Occipital lobe (tissue), 3 donors: ENCODE measurements around the gene IL31. TPM values are rescaled to one million over a fixed set of nuclear protein-coding genes. Genes with fewer than 3 reads are reported as not detected.

Experiments used
- DNase-seq: peaks from one replicate; lab custom pipeline; 2025; lab: John Stamatoyannopoulos, UW
- small RNA-seq: library from RNA; depleted of rRNA; stranded (forward); fragments of <200 nt; gene quantifications from one replicate; pipeline ENCODE3, GENCODE V24; 2014
- total RNA-seq: library from RNA; depleted of rRNA; stranded (reverse); fragments of >200 nt; gene quantifications from one replicate; pipeline ENCODE4 v1.2.3, GENCODE V29; 2014

Gene IL31
- total RNA-seq, 1 donor from 2014 or later, result not detected

DNA sequence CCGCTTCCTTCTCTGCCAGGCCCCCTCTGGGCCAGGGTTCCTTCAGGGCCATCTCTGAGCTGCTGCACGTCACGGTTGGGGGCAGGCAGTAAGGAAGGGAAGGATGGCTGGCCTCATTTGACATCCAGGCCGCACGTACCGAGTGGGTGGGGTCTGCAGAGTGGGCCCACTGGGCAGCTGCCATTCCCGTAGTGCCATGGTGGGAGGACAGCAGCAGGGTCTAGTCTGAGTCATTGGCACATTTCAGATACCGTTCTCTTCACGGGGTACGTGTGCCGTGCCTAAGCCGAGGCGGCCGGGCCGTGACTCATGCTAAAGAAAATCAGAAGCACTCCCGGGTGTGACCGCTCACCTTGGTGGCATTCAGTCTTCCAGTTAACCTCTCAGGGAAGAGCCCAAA lies 43.9 kb downstream of the IL31 start:
- no peak for DNase-seq

- DNase-seq, result no peak
These were observed 44.9 kb downstream of the IL31 start for GRCh38 chr12:122129131-122129530.

GRCh38 chr12:122128481-122128880 lies 45.5 kb downstream of the IL31 start:
- no peak for DNase-seq

GRCh38 chr12:122127839-122128238 lies 46.2 kb downstream of the IL31 start:
- no peak for DNase-seq

DNA sequence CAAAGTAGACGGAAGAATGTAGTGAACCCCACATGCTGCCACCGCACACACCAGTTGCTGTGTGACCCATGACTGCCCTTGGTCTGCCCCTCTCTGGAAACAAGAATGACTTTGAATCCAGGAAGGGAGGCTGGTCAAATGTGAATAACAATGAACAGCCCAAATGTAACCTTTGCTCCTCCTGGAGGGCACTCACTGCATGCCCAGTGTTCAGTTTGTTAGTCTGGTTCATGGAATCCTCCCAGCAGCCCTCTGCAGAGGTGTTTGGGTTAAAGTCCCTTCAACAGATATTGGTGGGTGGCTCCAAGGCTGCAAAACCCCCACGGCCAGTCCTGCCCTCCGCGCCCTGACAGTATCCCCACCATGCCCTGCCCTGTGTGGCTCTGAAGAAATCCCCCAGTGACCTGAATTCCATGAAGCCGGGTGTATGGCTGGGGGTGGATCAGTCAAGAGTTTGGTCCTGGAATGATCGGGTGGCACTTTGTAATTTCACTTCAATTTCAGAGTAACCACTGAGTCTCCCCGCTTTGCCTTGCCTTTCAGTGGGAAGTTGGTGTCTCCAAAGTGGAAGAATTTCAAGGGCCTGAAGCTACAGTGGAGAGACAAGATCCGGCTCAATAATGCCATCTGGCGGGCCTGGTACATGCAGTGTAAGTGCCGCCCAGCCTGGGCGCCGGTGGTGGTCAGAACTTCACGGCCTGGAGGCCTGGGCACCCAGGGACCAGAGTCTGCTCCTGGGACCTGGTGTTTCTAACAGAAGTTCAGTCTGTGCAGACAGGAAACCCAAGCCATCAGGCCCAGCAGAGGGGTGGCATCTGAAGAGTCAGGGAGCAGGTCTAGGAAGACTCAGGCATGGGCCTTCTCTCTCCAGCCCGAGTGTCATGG lies 47.1 kb downstream of the IL31 start:
- peak; percentile 6 for DNase-seq

GRCh38 chr12:122126342-122126635 lies 47.7 kb downstream of the IL31 start:
- no peak for DNase-seq

- no peak for DNase-seq
These were observed 48.3 kb downstream of the IL31 start for GRCh38 chr12:122125452-122126341.

DNA sequence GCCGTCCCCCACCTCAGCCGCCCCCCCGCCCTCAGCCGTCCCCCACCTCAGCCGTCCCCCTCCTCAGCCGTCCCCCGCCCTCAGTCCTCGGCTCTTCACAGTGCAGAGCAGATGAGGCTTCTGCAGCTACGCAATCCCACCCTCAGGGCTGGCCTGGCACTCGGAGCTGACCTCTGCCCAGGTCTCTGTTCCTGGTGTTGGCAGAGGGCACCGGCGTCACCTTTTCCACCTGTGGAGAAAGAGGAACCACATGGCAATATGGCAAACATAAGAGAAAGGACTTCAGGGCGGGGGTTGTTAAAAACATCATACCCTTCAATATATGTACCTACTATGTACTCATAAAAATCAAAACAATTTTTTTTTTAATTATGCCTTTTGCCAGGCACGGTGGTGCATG lies 49.7 kb downstream of the IL31 start:
- DNase-seq, result no peak

DNA sequence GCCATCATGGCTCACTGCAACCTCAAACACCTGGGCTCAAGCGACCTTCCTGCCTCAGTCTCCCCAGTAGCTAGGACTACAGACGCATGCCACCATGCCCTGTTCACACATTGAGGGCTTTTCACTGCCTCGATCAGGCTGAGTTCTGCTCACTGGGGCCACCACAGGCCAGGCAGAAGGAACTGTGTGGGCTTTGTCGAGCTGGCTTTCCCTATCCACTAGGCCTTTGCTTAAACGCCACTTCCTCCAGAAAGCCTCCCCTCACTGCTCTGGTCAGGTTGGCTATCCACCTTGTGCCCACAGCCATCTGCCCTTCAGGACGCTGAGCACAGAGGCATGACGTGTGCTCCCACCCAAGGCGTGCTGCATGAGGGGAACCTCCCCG lies 50.3 kb downstream of the IL31 start:
- DNase-seq, result no peak

- DNase-seq, result peak; percentile 9
These were observed 50.8 kb downstream of the IL31 start for GRCh38 chr12:122123051-122123760.

Small RNAs within 50 kb of the gene (small RNA-seq; reads per million reads assigned to genes)
- gene DIABLO, result 0.46 reads per million, percentile 45 among the genes with 10 or more reads in this experiment

Other genes with a start within 250 kb of the IL31 start
- gene BCL7A, start 152.3 kb downstream of the IL31 start, total RNA-seq, result 103 TPM
- gene MLXIP, start 95.5 kb downstream of the IL31 start, total RNA-seq, result 7.6 TPM
- 1.2 TPM for gene LRRC43, start 8.9 kb upstream of the IL31 start, total RNA-seq
- gene B3GNT4, start 29.5 kb upstream of the IL31 start, total RNA-seq, result 7.2 TPM
- gene DIABLO, start 51.8 kb upstream of the IL31 start, total RNA-seq, result 35.7 TPM
- gene VPS33A, start 92.3 kb upstream of the IL31 start, total RNA-seq, result 27.1 TPM
- 73.5 TPM for gene CLIP1, start 248.4 kb upstream of the IL31 start, total RNA-seq